K562 (cell line): ENCODE results near the gene AHNAK. TPM values are rescaled to one million over a fixed set of nuclear protein-coding genes. Genes with fewer than 3 reads are reported as not detected.

Experiments used
- ARID1B ChIP-seq: fragments of 450-650 bp; IDR thresholded peaks from 2 replicates; pipeline ENCODE4 v1.6.1; 2016; ENCODE audit warnings: antibody characterized with exemption, mild to moderate bottlenecking, inconsistent platforms
- ARID2 ChIP-seq: fragments of 450-650 bp; IDR thresholded peaks from 2 replicates; pipeline ENCODE4 v1.6.1; 2017; ENCODE audit warnings: antibody characterized with exemption, mild to moderate bottlenecking
- CBFB ChIP-seq: sonication (generic); formaldehyde crosslinking; IDR thresholded peaks from 2 replicates; pipeline ENCODE4 v1.4.0; 2020; ENCODE audit warnings: mild to moderate bottlenecking, missing genetic modification reagents
- ETV5 ChIP-seq: sonication (generic); formaldehyde crosslinking; IDR thresholded peaks from 2 replicates; pipeline ENCODE4 v1.4.0; 2020; ENCODE audit warnings: low read depth, mild to moderate bottlenecking, missing genetic modification reagents
- FOS ChIP-seq: IDR thresholded peaks from 3 replicates; pipeline ENCODE4 v1.6.1; 2011; ENCODE audit not compliant: insufficient read length; ENCODE audit errors: extremely low read depth
- GATAD2B ChIP-seq: fragments of 450-650 bp; IDR thresholded peaks from 2 replicates; pipeline ENCODE4 v1.6.1; 2017; ENCODE audit warnings: mild to moderate bottlenecking, borderline replicate concordance
- MYNN ChIP-seq, 2 experiments: sonication (generic); formaldehyde crosslinking in 1 of 2; IDR thresholded peaks; 2 replicates each; pipeline versions ENCODE4 v1.5.0 to v1.6.1; 2016 to 2020; ENCODE audit warnings: antibody characterized with exemption in 1 of 2, missing genetic modification reagents in 1 of 2
- PHF8 ChIP-seq: fragments of 200-600 bp; sonication (generic); IDR thresholded peaks from 2 replicates; pipeline ENCODE4 v1.6.1; 2012; ENCODE audit warnings: mixed run types, mild to moderate bottlenecking, inconsistent platforms, low read length, moderate library complexity, borderline replicate concordance
- SRSF7 ChIP-seq: fragments of 200-400 bp; formaldehyde crosslinking; optimal IDR thresholded peaks from 2 replicates; pipeline ENCODE3; 2017; ENCODE audit warnings: mild to moderate bottlenecking, low read depth, low read length
- U2AF1 ChIP-seq: fragments of 200-400 bp; formaldehyde crosslinking; optimal IDR thresholded peaks from 2 replicates; pipeline ENCODE3; 2017; ENCODE audit warnings: mild to moderate bottlenecking, low read depth, low read length, moderate library complexity
- ZNF444 ChIP-seq: fragments of 250-450 bp; sonication (Bioruptor Pico); IDR thresholded peaks from 2 replicates; pipeline ENCODE4 v1.4.0; 2020; ENCODE audit warnings: mild to moderate bottlenecking, moderate library complexity
- polyA plus RNA-seq, 8 experiments: library from polyadenylated mRNA; depleted of rRNA in 4 of 8; stranded (reverse) in 5 of 8; unstranded in 3 of 8; fragments of >200 nt; fragmentation: Nextera tagmentation in 2 of 8; fragmentation: Illumina TruSeq in 1 of 8; extraction: Ambion mirVana in 2 of 8; extraction: Trizol in 1 of 8; gene quantifications; 2 replicates each; pipeline versions ENCODE4 v1.2.1 to v1.2.3, GENCODE V29; 2011 to 2014; ENCODE audit warnings: inconsistent platforms in 1 of 8, missing spikeins in 1 of 8
- total RNA-seq, 7 experiments: library from RNA; depleted of rRNA in 6 of 7; stranded (reverse); fragments of >200 nt in 6 of 7; fragmentation: Illumina TruSeq in 2 of 7; extraction: Trizol in 2 of 7; gene quantifications; 2 replicates each; pipeline versions ENCODE4 v1.2.1 to v1.2.3, GENCODE V29; 2011 to 2021; ENCODE audit warnings: low replicate concordance in 1 of 7
- TF ChIP-seq, protein P1 (sequence below): fragments of 200-800 bp; sonication (Bioruptor generic); IDR thresholded peaks from 2 replicates; pipeline ENCODE4 v1.6.1; 2017; ENCODE audit warnings: missing genetic modification characterization, missing compliant biosample characterization
- TF ChIP-seq, protein P2 (sequence below): fragments of 250-450 bp; sonication (Bioruptor Pico); IDR thresholded peaks from 2 replicates; pipeline ENCODE4 v1.5.0; 2021; ENCODE audit warnings: mild to moderate bottlenecking, moderate library complexity
- TF ChIP-seq, protein P3 (sequence below): fragments of 250-450 bp; sonication (Bioruptor Pico); IDR thresholded peaks from 2 replicates; pipeline ENCODE4 v1.5.1; 2021; ENCODE audit warnings: mild to moderate bottlenecking

Gene AHNAK
- total and polyA plus RNA-seq, 9 of the 15 experiments (the other 6 are each of a cell fraction or from before 2014, with no cell fraction given) = 1.5 to 89.7 (median 45.0) TPM

DNA sequence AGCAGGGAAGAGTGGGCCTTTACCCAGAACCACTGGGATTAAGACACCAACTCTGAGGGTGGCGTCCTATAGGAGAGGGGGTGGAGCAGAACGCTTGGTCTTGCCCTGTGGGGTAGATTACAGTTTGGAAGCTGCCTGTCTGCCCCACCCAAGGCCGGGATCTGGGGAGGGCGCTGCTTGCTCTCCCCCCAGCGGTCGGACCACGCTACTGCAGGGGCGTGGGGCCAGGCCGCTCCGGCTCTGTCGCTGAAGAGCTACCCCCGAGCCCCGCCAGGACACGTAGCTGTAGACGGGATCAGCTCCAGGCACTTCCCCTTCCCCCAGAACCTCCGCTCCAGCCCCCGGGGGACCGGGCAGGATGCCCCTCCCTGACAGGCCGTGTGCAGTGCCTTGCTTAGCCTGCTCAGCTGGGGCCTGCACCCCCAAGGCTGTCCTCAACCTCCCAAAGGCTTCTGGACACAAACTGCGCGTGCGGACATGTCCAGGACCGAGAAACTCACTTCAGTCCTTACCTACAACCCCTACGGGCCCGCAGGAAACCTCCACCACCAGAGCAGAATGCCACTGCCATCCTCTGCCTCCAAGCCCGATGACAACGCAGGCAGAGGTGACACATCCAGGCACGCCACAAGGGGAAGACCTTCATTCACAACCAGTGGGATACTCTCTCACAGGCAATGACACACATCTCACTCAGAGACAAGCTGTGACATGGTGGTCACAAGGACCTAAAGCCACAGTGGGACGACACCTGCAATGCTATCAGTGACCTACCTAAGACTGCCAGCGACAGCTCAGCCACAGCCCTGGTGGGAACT lies 3.6 kb downstream of the AHNAK start (continued):
- no peak for TF ChIP-seq U2AF1
- TF ChIP-seq ARID1B = peak; percentile 48; the same call in 1 of the 2 replicates
- TF ChIP-seq, protein P1, sequence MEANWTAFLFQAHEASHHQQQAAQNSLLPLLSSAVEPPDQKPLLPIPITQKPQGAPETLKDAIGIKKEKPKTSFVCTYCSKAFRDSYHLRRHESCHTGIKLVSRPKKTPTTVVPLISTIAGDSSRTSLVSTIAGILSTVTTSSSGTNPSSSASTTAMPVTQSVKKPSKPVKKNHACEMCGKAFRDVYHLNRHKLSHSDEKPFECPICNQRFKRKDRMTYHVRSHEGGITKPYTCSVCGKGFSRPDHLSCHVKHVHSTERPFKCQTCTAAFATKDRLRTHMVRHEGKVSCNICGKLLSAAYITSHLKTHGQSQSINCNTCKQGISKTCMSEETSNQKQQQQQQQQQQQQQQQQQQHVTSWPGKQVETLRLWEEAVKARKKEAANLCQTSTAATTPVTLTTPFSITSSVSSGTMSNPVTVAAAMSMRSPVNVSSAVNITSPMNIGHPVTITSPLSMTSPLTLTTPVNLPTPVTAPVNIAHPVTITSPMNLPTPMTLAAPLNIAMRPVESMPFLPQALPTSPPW = peak; percentile 73
- TF ChIP-seq, protein P2, sequence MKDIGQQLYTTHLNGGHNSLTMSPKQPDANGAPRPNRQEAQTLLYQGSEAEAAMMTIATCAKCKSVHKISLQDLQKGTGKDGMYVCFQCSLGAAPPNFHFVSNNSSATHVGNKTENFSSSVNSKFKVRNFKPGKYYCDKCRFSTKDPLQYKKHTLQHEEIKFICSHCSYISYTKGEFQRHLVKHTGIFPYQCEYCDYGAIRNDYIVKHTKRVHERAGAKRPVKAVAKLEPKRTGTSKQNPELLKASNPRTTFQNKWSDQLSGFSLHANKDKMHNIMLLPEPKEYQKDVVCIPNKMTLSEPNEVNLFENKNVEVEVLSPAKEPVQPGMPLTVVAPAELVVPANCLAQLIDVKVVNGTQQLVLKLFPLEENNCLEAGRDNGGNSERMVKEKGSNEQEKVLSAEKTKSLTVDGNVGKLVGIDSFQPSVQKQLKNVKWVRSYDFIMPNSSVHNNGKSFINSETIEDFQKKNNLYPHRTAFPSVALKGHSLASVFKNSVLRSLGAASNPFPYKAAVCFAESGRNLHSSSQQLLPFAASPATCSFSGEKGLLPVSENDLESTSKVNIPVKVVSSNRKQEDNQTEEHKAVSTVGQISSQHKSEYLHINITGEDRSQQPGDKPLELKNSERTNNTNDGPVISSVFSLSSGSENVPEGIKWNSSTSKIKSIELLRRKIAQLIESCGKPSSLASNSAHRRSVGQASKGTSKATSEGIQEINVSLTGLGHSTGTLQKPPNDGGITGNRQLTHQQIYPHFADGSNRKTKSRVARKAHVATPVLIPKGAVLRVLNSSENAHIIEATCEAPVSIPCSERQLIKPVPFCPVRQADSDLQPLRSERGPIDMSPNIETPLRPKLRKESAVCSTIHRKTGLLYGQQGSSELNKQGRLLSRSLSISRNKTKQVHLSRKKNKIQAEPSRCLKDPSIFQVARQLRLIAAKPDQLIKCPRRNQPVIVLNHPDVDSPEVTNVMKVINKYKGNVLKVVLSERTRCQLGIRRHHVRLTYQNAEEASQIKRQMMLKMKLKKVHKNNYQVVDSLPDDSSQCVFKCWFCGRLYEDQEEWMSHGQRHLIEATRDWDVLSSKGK (CRISPR knock-in tag) = no peak
- TF ChIP-seq SRSF7 = no peak
- no peak for TF ChIP-seq ETV5 (CRISPR knock-in tag)
- TF ChIP-seq PHF8 = no peak
- no peak for TF ChIP-seq CBFB (CRISPR knock-in tag)
- peak; percentile 70; the same call in 1 of the 2 replicates for TF ChIP-seq MYNN (IDR thresholded peaks at IDR 0.05)
- TF ChIP-seq MYNN (CRISPR knock-in tag; IDR thresholded peaks at IDR 0.05) = no peak
- TF ChIP-seq, protein P3, sequence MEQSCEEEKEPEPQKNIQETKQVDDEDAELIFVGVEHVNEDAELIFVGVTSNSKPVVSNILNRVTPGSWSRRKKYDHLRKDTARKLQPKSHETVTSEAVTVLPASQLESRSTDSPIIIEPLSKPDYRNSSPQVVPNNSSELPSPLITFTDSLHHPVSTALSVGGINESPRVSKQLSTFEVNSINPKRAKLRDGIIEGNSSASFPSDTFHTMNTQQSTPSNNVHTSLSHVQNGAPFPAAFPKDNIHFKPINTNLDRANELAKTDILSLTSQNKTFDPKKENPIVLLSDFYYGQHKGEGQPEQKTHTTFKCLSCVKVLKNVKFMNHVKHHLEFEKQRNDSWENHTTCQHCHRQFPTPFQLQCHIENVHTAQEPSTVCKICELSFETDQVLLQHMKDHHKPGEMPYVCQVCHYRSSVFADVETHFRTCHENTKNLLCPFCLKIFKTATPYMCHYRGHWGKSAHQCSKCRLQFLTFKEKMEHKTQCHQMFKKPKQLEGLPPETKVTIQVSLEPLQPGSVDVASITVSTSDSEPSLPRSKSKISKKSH (CRISPR knock-in tag) = no peak
- no peak for TF ChIP-seq GATAD2B
- TF ChIP-seq ZNF444 (CRISPR knock-in tag) = no peak
- peak; percentile 93 for TF ChIP-seq ARID2
- no peak for TF ChIP-seq FOS
